HG02884 (cell line): ENCODE data around the gene MYRIP.
A peak's percentile ranks its signal among the peaks of the same experiment; 100 is the strongest.

Experiments
- ATAC-seq: cut with Tn5 transposase; IDR thresholded peaks from one replicate; pipeline ENCODE4 v1.9.1; 2021; ENCODE audit warnings: mild to moderate bottlenecking, moderate library complexity; ENCODE audit not compliant: unreplicated experiment

Gene MYRIP

GRCh38 chr3:40308725-40309417, 499.5 kb downstream of the MYRIP start:
- no peak for ATAC-seq

GRCh38 chr3:40309418-40309924, 500.1 kb downstream of the MYRIP start, which contains the start of gene EIF1B:
TSS of gene EIF1B (plus strand) at chr3:40309707. CDS start at chr3:40309942, 235 bp downstream.
- ATAC-seq = peak; percentile 94
